ENCODE data around the gene KRTAP4-5.
"Not testable (repeated sequence)": the region's sequence is repeated elsewhere in the genome, so short reads cannot be mapped to it uniquely, and the experiment has no call there.

The KRTAP4-5 gene

DNA sequence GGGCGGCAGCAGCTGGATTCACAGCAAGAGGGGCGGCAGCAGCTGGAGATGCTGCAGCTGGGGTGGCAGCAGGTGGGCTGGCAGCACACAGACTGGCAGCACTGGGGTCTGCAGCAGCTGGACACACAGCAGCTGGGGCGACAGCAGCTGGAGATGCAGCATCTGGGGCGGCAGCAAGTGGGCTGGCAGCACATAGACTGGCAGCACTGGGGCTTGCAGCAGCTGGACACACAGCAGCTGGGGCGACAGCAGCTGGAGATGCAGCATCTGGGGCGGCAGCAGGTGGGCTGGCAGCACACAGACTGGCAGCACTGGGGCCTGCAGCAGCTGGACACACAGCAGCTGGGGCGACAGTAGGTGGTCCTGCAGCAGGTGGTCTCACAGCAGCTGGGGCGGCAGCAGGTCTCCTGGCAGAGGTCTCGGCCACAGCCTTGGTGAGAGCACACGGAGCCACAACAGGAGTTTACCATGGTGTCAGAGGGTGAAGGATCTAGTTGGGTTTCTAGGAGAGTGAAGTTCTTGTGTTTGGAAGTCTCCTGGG is 31.7 kb downstream of the KRTAP4-5 start, which contains the start of gene KRTAP4-11:
TSS of gene KRTAP4-11 (minus strand) at position 528 of the 541 bp plus-strand sequence. CDS start at position 470, 58 bp downstream.
- DNase-seq (ENCODE audit: extremely low spot score, insufficient read length, low read depth); FAIRE-seq: not testable (repeated sequence)

DNA sequence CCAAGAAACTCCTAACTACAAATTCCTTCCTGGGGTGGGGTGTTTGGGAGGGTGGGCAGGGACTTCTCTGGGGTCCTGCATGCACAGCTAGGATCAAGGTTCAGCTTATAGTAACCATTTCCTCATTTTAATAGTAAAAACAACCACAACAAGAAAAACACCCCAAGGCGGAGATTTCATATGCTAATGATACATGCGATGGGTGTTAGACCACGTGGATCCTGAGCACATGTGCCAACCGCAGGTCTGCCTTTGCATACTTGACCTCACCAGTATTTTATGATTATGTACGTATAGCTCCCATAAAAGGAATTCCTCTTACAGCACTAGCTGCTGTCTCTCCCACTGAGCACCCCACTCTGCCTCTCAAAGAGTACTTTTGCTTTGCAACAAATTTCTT is 33.3 kb downstream of the KRTAP4-5 start:
- FAIRE-seq, result no peak
- no peak for DNase-seq (ENCODE audit: extremely low spot score, insufficient read length, low read depth)

DNA sequence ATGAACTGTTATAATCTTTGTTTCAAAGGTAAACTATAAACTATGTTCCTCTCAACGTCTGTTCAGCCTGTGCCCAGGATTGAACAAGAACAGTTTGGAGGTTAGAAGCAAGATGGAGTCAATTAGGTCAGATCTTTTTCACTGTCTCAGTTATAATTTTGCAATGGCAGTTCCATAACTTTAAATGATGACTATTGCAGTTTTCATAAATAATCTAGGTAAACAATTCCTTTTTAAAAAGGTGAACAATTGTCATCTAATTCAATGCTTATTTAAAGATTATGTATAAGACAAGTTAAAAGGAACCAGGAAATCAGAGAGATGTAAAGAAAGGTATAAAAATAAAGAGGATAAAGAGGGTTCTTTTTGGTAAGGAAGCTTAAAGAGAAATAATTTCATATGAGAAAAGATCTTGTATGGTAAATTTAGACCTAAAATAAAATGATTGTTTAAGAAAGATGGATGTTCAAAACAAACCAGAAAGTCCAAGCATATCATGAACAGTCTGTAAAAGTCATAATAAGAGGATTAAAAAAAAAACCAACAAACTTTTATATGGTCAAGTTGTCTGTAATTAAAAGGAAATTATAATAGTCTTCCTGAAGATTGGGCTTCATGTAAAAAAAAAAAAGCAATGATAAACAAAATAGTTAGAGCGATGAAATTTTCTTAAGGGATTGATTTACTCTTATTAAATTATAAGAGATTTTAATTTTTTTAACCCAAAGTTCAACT is 38.3 kb downstream of the KRTAP4-5 start:
- FAIRE-seq (no peak), DNase-seq (ENCODE audit: extremely low spot score, insufficient read length, low read depth) (no peak)

DNA sequence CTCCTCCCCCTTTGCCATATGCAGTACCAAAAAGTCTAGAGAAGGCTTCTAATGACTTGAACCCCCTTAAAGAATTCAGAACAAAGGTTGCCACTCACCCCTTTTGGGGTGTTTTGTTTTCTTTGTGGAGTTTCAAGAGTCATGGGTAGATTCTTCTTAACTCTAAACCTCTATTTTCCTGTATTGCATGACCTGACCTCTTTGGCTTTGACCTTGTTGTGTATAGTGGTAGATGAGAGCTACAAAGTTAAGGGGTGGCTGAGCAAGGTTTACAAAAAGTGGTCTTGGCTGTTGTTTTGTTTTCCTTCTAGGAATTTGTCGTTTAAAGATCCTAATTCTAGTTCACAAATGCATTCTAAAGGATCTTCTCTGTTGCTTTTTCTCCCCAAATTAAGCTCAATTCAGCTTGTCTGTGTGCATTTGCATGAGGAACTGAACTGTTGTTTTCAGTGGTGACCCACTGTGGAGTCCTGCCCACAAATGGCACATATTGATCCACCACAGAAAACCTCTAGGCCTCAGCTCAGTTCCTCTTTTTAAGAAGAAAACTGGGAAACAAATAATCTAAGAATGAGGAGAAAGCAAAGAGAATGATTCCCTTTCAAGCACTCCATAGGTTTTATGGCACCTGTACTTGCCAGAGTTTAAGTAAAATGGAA is 40.8 kb downstream of the KRTAP4-5 start:
- FAIRE-seq, result not testable (repeated sequence)

DNA sequence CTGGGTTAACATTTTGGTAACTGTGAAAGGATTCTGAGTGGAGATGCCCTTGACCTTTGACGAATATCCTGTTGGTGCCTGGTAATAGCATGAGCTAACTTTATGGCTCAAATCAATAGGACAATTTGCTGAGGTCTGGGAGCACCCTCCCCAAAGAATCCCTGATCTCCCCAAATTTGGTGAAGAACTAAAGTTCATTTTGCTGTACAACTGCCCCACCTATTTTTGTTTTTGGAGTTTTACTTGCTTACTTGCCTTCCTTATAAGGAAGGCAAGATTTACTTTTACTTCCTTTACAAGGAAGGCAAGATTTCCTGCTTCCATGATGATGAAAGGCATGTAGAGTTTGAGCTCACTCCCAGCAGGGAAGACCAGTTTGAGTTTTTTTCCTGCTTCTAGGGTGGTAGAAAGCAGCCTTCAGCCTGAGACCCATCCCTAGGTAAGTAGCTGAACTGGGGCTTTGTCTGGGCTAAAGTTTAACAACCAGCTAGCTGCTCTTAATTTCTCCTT is 41.6 kb downstream of the KRTAP4-5 start:
- DNase-seq (ENCODE audit: extremely low spot score, insufficient read length, low read depth) (no peak), FAIRE-seq (no peak)

More for the DNA sequence above, 40.8 kb downstream of the KRTAP4-5 start:
- not testable (repeated sequence) for DNase-seq (ENCODE audit: extremely low spot score, insufficient read length, low read depth)

DNA sequence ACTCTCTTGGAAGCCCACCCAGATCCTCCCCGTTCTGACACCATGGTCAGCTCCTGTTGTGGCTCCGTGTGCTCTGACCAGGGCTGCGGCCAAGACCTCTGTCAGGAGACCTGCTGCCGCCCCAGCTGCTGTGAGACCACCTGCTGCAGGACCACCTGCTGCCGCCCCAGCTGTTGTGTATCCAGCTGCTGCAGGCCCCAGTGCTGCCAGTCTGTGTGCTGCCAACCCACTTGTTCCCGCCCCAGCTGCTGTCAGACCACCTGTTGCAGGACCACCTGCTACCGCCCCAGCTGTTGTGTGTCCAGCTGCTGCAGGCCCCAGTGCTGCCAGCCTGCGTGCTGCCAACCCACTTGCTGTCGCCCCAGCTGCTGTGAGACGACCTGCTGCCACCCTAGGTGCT is 44.3 kb downstream of the KRTAP4-5 start, which contains the start of gene KRTAP4-9:
TSS of gene KRTAP4-9 (plus strand) at position 43 of the 400 bp plus-strand sequence. CDS start at position 43, 0 bp downstream.
- not testable (repeated sequence) for DNase-seq (ENCODE audit: extremely low spot score, insufficient read length, low read depth); FAIRE-seq

DNA sequence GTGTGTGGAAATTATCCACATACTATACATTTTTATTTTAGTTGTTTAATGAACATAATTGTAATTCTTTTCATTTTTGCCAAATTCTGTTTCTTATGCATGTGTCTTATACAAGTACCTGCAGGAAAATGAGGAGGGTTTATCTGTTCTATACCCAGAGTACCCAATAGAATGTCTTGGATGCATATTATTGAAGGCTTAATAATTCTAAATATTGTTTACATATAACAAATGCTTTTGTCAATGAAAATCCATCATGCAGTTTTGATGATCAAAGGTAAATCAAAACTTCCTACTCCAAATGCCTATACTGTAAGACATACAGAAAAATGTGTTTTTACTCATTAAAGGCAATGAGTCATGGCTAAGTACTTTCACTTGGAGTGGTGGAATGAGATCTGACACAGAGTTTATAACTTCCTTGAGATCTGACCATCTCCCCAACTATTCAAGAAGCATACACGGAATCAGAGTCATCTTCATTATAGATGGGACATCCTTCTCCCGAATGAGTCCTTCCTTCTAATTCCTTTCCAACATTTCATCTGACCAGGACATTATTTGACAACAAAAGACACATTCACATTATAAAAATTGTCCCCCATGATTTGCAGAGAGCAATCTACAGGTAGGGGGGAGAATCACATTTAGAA is 45.1 kb downstream of the KRTAP4-5 start:
- not testable (repeated sequence) for DNase-seq (ENCODE audit: extremely low spot score, insufficient read length, low read depth)
- peak; percentile 12 for FAIRE-seq

DNA sequence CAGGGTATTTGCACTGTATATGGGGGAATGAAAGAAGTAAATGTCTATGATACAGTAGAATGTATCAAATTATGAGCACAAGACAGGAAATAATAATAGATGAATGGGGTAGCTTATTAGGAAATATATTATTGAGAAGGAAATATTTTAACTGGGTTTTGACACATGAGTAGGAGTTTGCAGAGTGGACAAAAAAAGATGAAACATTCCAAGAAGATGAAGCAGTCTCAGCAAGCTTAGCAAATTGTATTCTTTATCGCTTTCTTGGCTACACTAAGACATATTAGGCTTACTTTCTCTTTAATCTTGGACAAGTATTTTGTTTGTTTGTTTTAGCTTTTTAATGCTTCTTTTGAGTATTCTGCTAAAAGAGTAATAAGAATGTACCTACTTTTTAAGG is 45.7 kb downstream of the KRTAP4-5 start:
- FAIRE-seq, result no peak
- no peak for DNase-seq (ENCODE audit: extremely low spot score, insufficient read length, low read depth)

DNA sequence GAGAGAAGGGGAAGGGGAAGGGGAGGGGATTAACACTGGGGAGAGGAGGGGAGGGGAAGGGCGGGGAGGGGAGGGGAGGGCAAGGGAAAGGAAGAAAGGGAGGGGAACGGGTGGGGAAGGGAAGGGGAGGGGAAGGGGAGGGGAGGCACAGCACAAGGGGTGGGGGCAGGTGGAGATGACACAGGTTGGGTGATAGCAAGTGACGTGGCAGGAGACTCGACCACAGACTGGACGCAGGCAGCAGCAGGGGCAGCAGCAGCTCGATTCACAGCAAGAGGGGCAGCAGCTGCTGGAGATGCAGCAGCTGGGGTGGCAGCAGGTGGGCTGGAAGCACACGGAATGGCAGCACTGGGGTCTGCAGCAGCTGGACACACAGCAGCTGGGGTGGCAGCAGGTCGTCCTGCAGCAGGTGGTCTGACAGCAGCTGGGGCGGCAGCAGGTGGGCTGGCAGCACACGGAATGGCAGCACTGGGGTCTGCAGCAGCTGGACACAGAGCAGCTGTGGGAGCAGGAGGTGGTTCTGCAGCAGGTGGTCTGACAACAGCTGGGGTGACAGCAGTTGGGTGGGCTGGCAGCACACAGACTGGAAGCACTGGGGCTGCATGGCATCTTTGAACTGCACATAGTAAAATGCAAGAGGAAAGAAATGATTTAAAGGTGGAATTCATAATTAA is 47.9 kb downstream of the KRTAP4-5 start, which contains the start of gene KRTAP4-16:
TSS of gene KRTAP4-16 (minus strand) at position 624 of the 674 bp plus-strand sequence. CDS start at position 624, 0 bp downstream.
- DNase-seq (ENCODE audit: extremely low spot score, insufficient read length, low read depth), result no peak
- no peak for FAIRE-seq

DNA sequence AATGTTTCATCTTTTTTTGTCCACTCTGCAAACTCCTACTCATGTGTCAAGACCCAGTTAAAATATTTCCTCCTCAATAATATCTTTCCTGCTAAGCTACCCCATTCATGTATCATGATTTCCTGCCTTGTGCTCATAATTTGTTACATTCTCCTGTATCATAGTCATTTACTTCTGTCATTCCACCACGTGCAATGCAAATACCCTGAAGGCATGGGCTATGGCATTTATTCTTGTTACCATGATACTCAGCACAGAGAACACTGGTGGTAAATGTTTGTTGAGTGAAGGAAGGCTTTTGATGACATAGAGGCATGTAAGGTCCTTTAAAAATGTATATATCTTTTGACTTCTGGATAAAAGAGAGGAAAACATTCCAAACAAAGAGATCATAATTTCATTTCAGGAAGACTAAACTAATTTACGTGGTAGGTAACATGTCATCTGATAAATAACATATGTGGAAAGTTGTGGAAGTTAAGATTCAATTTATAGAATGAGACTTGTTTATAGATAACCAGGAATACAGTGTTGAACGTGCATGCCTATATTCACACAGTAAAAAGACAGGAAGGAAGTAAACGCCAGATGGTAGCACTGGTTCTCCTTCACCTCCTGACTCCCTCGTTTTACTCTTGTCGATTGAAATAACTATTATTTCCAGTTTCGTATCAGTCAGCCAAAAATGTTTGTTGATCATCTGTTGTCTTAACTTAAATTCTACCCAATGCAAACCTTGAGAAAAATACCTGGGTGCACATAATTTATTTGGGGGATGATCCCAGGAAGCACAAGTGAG is 49.7 kb downstream of the KRTAP4-5 start:
- not testable (repeated sequence) for FAIRE-seq; DNase-seq (ENCODE audit: extremely low spot score, insufficient read length, low read depth)
